Measurements from ENCODE around the gene TPO. TPM values are rescaled to one million over a fixed set of nuclear protein-coding genes. Genes with fewer than 3 reads are reported as not detected.

TPO gene
- total RNA-seq, 1 donor from 2014 or later: not detected

GRCh38 chr2:1517786-1518185 lies 104.5 kb downstream of the TPO start:
- no peaks in the 10 kb centered on the region for H3K27me3 ChIP-seq (ENCODE audit: control insufficient read depth, insufficient read depth, low read length)

GRCh38 chr2:1518331-1518803 lies 105.1 kb downstream of the TPO start:
- no peak for FAIRE-seq
- H3K36me3 ChIP-seq (ENCODE audit: control insufficient read depth, insufficient read depth, low read length): no peaks in the 10 kb centered on the region
- no peaks in the 10 kb centered on the region for H3K27me3 ChIP-seq (ENCODE audit: control insufficient read depth, insufficient read depth, low read length)

More at GRCh38 chr2:1517786-1518185, 104.5 kb downstream of the TPO start:
- no peak for FAIRE-seq
- H3K36me3 ChIP-seq (ENCODE audit: control insufficient read depth, insufficient read depth, low read length): no peaks in the 10 kb centered on the region
- no peak for DNase-seq (ENCODE audit: low read depth)
- no peak overlapping the region for H3K4me3 ChIP-seq (ENCODE audit: low read depth, low read length)
- no peak for TF ChIP-seq CTCF (IDR thresholded peaks at IDR 0.05; ENCODE audit: insufficient read depth, low read length, severe bottlenecking)

GRCh38 chr2:1518867-1519530 lies 105.7 kb downstream of the TPO start:
- H3K4me3 ChIP-seq (ENCODE audit: low read depth, low read length): no peak overlapping the region
- DNase-seq (ENCODE audit: low read depth) (no peak), FAIRE-seq (no peak)
- no peaks in the 10 kb centered on the region for H3K36me3 ChIP-seq (ENCODE audit: control insufficient read depth, insufficient read depth, low read length)
- TF ChIP-seq CTCF (IDR thresholded peaks at IDR 0.05; ENCODE audit: insufficient read depth, low read length, severe bottlenecking): no peak
- no peaks in the 10 kb centered on the region for H3K27me3 ChIP-seq (ENCODE audit: control insufficient read depth, insufficient read depth, low read length)

More at GRCh38 chr2:1518331-1518803, 105.1 kb downstream of the TPO start:
- no peak for TF ChIP-seq CTCF (IDR thresholded peaks at IDR 0.05; ENCODE audit: insufficient read depth, low read length, severe bottlenecking)
- H3K4me3 ChIP-seq (ENCODE audit: low read depth, low read length): no peak overlapping the region
- no peak for DNase-seq (ENCODE audit: low read depth)

- FAIRE-seq (no peak), DNase-seq (ENCODE audit: low read depth) (no peak)
- no peaks in the 10 kb centered on the region for H3K27me3 ChIP-seq (ENCODE audit: control insufficient read depth, insufficient read depth, low read length)
- H3K4me3 ChIP-seq (ENCODE audit: low read depth, low read length): no peak overlapping the region
- no peak for TF ChIP-seq CTCF (IDR thresholded peaks at IDR 0.05; ENCODE audit: insufficient read depth, low read length, severe bottlenecking)
- H3K36me3 ChIP-seq (ENCODE audit: control insufficient read depth, insufficient read depth, low read length): no peaks in the 10 kb centered on the region
Observed at GRCh38 chr2:1521191-1521877, 108.1 kb downstream of the TPO start.

- Histone ChIP-seq H3K27me3 (ENCODE audit: control insufficient read depth, insufficient read depth, low read length) (no peaks in the 10 kb centered on the region), H3K36me3 (ENCODE audit: control insufficient read depth, insufficient read depth, low read length) (no peaks in the 10 kb centered on the region), H3K4me3 (ENCODE audit: low read depth, low read length) (no peak overlapping the region)
- no peak for FAIRE-seq
- TF ChIP-seq CTCF (IDR thresholded peaks at IDR 0.05; ENCODE audit: insufficient read depth, low read length, severe bottlenecking): no peak
- DNase-seq (ENCODE audit: low read depth): no peak
Observed at GRCh38 chr2:1521878-1522830, 108.9 kb downstream of the TPO start.

All from bronchial epithelial cell (primary cell).